Measurements from ENCODE around the gene UBA52. TPM values are rescaled to one million over a fixed set of nuclear protein-coding genes. Genes with fewer than 3 reads are reported as not detected.

Gene UBA52
- total RNA-seq, 4 donors from 2014 or later = 445 to 799 (median 753) TPM

DNA sequence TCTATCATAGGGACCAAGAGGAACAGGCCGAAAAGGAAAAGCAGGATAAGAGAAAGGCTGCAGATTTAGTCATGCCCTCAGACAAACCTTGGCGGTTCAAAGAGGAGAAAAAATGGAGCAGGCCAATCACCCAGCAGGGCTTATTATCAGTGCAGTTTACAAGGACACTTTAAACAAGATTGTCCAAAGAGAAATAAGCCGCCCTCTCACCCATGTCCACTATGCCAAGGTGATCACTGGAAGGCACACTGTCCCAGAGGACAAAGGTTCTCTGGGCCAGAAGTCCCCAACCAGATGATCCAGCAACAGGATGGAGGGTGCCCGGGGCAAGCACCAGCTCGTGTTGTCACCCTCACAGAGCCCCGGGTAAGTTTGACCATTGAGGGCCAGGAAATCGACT, 8.7 kb downstream of the UBA52 start:
- Histone ChIP-seq H3K27ac (no peak overlapping the region), H3K4me1 (no peaks in the 10 kb centered on the region), H3K4me3 (no peak overlapping the region), H3K27me3 (no peaks in the 10 kb centered on the region), H3K36me3 (peaks cover 0 to 33% (median under 1%) of the 10 kb centered on the region in 3 donors), H3K9me3 (no peaks in the 10 kb centered on the region)
- whole genome bisulfite sequencing, 2 donors = 65 to 74% methylated on average over 4 to 7 of the region's 7 CpGs
- DNase-seq = no peak
- no peak for TF ChIP-seq POLR2A (IDR thresholded peaks at IDR 0.05)
- TF ChIP-seq, protein P1, sequence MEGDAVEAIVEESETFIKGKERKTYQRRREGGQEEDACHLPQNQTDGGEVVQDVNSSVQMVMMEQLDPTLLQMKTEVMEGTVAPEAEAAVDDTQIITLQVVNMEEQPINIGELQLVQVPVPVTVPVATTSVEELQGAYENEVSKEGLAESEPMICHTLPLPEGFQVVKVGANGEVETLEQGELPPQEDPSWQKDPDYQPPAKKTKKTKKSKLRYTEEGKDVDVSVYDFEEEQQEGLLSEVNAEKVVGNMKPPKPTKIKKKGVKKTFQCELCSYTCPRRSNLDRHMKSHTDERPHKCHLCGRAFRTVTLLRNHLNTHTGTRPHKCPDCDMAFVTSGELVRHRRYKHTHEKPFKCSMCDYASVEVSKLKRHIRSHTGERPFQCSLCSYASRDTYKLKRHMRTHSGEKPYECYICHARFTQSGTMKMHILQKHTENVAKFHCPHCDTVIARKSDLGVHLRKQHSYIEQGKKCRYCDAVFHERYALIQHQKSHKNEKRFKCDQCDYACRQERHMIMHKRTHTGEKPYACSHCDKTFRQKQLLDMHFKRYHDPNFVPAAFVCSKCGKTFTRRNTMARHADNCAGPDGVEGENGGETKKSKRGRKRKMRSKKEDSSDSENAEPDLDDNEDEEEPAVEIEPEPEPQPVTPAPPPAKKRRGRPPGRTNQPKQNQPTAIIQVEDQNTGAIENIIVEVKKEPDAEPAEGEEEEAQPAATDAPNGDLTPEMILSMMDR (IDR thresholded peaks at IDR 0.05) = no peak
- intact Hi-C loops (cut with DNase I) = no loop called here

DNA sequence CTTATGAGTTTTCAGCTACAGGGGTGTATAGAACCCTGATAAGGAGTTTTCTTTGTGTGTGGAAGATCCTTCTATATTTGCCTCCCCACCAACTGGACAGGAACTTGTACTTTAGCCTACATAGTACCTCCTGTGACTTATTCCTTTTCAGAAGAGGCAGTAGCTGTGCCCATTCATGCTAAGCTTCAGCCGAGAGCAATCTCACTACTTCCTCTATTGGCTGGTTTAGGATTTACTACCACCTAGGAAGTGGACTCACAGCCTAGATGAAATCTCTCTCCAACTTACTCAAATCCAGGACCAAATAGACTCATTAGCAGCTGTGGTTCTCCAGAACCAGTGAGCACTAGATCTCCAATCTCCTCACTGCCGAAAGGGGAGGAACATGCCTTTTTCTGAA, 14.6 kb downstream of the UBA52 start:
- Histone ChIP-seq H3K27ac (no peak overlapping the region), H3K4me1 (peaks cover 8 to 33% (median 22%) of the 10 kb centered on the region in 3 donors), H3K27me3 (no peaks in the 10 kb centered on the region), H3K9me3 (no peaks in the 10 kb centered on the region), H3K36me3 (peaks cover 0 to 11% (median 7%) of the 10 kb centered on the region in 3 donors), H3K4me3 (no peak overlapping the region)
- DNase-seq = no peak
- WGBS, 2 donors = 48 to 65% methylated on average over 2 of the region's 2 CpGs
- TF ChIP-seq POLR2A (IDR thresholded peaks at IDR 0.05) = no peak
- TF ChIP-seq, protein P1 (IDR thresholded peaks at IDR 0.05) = no peak
- intact Hi-C loops (cut with DNase I) = no loop called here

DNA sequence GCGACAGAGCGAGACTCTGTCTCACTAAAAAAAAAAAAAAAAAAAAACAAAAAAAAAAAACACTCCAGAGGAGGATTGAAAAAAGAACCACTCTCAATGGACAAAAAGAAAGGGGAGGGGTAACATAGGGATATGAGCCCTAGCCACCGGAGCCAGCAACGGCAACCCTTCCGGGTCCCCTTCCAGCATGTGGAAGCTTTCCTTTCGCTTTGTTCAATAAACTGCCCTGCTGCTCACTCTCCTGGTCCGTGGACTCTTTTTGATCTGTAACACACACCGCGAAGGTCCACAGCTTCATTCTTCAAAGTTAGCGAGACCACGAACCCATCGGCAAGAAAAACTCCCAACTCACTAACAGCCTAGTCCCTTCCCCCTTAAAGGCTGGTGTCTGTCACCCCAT, 15.9 kb downstream of the UBA52 start:
- peaks cover 0 to 20% (median 7%) of the 10 kb centered on the region in 3 donors for H3K36me3 ChIP-seq
- WGBS, 2 donors = 81 to 93% methylated on average over 10 of the region's 12 CpGs

DNA sequence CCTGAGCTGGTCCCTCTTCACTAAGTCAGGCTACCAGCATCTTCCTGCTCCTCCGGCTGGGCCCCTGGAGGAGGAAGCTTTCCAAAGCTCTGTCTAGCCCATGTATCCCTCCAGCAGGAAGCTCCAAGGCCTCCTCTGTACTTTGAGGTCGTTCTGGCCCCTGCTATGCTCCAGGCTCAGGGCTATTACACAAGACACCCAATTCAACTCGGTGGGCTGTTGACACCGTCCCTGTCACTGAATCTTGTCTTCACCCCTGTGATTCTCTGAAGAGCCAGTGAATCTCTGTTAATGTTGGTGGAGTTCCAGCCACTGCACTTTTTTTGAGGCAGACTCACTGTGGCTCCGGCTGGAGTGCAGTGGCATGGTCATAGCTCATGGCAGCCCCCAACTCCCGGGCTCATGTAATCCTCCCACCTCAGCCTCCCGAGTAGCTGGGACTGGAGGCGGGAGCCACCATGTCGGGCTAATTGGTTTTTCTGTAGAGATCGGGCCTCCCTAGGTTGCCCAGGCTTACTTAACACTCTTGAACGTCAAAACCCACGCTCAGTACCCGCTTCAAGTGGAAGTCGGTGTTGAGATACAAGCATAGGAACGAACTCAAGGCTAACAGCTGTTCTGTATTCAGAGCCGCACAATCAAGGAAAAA, 16.4 kb downstream of the UBA52 start:
- Histone ChIP-seq H3K9me3 (no peaks in the 10 kb centered on the region), H3K27ac (peak overlapping the region; percentile 85 to 95 (median 90)), H3K4me1 (peaks cover 8 to 33% (median 22%) of the 10 kb centered on the region in 3 donors), H3K27me3 (no peaks in the 10 kb centered on the region), H3K4me3 (peak overlapping the region; percentile 62 to 95 (median 84)), H3K36me3 (peaks cover 0 to 20% (median 7%) of the 10 kb centered on the region in 3 donors)
- TF ChIP-seq, protein P1 (IDR thresholded peaks at IDR 0.05) = no peak
- TF ChIP-seq POLR2A (IDR thresholded peaks at IDR 0.05) = no peak
- intact Hi-C loops (cut with DNase I) = no loop called here
- DNase-seq = no peak
- 16 to 24% methylated on average over 9 to 15 of the region's 16 CpGs for WGBS, 2 donors

More for the DNA sequence above, 15.9 kb downstream of the UBA52 start:
- DNase-seq = no peak
- peaks cover 8 to 33% (median 22%) of the 10 kb centered on the region in 3 donors for H3K4me1 ChIP-seq
- peak overlapping the region in 3 of 4 donors; percentile 86 to 95 (median 94) for H3K27ac ChIP-seq
- intact Hi-C loops (cut with DNase I) = no loop called here
- H3K4me3 ChIP-seq = no peak overlapping the region
- no peaks in the 10 kb centered on the region for H3K9me3 ChIP-seq
- TF ChIP-seq, protein P1 (IDR thresholded peaks at IDR 0.05) = no peak
- TF ChIP-seq POLR2A (IDR thresholded peaks at IDR 0.05) = no peak
- no peaks in the 10 kb centered on the region for H3K27me3 ChIP-seq

DNA sequence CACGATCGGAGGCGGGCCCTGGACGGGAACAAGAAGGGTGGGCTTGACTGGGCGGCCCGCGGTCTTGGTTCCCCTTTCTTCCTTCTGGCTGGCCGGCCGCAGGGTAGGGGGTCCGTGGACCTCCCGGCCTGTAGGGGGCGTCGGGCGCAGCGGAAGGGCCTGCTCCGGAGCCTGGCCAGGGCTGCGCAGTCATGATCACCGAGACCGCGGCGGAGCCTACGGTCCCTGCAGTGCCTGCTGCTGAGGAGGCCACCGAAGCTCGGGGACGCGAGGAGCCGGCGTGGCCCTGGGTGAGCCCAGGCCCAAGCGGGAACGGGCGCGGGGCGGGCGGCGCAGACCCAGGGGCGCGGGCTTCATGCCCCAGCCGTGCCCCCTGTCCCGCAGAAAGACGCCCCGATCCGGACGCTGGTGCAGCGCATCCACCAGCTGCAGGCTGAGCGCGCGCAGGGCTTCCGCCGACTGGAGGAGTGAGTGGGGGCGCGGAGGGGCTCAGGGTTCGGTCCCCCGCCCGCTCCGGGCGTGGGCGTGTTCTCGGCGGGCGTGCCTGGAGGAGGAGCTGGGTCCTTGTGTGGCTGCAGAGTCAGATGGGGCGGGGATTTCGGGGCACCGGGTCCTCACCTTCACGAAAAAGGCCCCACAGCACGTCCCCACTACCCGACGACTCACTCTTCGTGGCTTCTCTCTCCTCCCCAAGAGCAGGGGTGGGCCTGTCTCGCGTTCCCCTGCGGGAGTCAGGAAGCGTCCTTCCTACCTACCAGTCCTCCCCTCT, 17.1 kb downstream of the UBA52 start, which contains the start of gene REX1BD:
Gene REX1BD, plus strand, starts transcription at position 188 of the 769 bp plus-strand sequence. Its CDS starts 4 bp downstream, at position 192.
- Histone ChIP-seq H3K4me1 (peaks cover 14 to 37% (median 22%) of the 10 kb centered on the region in 3 donors), H3K27me3 (no peaks in the 10 kb centered on the region), H3K9me3 (no peaks in the 10 kb centered on the region), H3K27ac (peak within 1 kb of the TSS; percentile 85 to 95 (median 90)), H3K4me3 (peak within 1 kb of the TSS; percentile 62 to 95 (median 84)), H3K36me3 (peaks cover 0 to 20% (median 7%) of the 10 kb centered on the region in 3 donors)
- 5% methylated on average over 4 of the region's 72 CpGs; no CpG with 5 or more reads in 1 of the 2 donors for WGBS, 2 donors
- TF ChIP-seq, protein P1 (IDR thresholded peaks at IDR 0.05) = peak; percentile 79 to 92 (median 84)
- TF ChIP-seq POLR2A (IDR thresholded peaks at IDR 0.05) = peak in 1 of 4 donors; percentile 59
- DNase-seq = no peak
- intact Hi-C loops (cut with DNase I) = no loop called here
